KG1 (cell line): Measurements from ENCODE around the gene RASL10B.
"Not testable (repeated sequence)": the region's sequence is repeated elsewhere in the genome, so short reads cannot be mapped to it uniquely, and the experiment has no call there.

ENCODE experiments used
- DNase-seq: peaks from one replicate; lab custom pipeline; 2025; lab: John Stamatoyannopoulos, UW

Gene RASL10B

DNA sequence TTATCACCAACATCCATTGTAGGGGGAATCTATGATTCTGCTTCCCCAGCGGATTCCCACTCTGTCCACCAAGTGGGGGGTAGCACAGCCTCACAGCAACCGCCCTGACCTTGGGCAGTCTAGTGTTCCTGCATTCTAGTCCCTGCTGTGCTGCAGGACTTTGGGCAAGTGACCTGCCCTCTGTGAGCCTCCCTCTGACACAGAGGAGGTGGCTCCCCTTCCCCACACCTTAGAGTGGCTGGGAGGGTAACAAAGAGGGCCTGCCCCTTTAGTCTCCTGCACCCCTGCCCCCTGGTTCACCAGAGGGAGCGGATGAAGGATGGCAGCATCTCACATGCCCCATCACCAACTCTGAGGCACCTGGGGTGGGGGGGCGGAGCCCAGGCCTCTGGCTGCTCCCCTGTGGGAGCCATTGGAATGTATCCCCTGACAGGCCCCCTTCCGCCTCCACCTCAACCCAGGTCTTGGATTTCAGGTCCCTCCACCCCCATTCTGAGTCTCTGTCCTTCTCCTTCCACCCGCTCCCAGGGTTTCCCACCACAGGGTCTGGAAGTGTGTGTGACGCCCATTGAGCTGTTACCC, 11.5 kb downstream of the RASL10B start:
- DNase-seq = no peak

DNA sequence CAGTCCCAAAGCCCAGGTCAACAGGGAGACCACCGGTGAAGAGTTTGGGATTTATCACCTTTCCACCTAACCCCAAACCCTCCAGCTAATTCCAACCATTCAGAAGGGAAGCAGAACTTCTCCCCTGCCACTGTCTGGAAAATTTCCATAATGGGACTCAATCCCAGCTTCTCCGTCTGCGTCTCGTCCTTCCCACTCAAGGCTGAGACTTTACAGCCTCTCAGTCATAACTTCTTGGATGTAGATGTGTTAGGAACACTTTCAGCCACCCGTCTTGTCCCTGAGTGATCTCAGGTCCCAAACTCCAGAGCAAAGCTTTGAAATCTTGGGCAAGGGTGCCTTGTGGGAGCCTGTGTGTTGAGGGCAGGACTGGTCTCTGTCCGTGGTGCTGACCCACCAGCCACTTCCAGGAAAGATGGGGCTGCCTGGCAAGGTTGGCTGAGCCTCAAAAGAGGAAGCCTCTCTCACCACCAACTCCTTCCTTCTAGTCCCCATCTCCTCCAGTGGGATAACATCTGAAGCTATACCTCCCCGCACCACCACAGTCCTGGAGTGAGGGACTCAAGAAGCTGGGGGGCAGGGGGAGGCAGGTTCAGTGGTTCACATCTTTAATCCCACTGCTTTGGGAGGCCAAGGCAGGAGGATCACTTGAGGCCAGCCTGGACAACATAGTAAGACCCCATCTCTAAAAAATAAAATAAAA, 12.3 kb downstream of the RASL10B start:
- peak; percentile 29 for DNase-seq

DNA sequence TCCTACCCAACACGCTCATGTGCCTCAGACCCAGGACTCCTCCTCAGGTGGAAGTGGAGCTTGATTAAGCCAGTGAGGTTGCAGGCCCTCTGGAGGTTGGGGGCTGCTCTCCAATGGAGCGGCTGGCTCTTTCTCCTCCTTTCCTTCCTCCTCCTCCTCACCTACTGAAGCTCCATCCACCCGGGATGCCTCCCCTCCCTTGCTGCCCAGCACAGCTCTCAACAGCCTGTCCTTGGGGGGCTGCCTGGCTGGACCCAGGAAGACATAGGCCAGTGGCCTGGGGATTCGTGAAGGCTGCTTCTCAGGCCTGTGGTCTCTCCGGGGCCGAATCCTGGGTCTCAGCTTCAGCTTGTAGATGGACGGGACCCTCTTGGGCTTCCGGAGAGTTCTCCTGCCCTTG, 13.4 kb downstream of the RASL10B start:
- no peak for DNase-seq

DNA sequence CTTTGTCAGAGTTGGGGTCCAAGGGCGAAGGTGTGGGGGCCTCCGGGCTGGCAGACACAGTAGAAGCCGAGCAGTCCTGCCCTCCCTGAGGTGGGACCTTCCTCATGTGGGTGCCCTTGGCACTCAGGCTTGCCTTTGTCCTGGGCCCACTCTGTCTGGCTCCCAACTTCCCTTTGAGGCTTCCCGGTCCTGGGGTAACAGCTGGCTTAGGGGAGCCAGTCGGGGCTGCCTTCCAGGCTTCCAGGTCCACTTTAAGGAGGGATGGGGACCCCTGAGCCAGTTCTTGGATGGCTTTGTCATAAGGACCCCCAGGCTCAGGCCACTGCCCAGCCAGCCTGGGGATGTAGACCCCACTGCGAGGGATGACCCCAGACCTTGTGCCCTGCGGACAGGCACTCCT, 13.8 kb downstream of the RASL10B start:
- DNase-seq = no peak

DNA sequence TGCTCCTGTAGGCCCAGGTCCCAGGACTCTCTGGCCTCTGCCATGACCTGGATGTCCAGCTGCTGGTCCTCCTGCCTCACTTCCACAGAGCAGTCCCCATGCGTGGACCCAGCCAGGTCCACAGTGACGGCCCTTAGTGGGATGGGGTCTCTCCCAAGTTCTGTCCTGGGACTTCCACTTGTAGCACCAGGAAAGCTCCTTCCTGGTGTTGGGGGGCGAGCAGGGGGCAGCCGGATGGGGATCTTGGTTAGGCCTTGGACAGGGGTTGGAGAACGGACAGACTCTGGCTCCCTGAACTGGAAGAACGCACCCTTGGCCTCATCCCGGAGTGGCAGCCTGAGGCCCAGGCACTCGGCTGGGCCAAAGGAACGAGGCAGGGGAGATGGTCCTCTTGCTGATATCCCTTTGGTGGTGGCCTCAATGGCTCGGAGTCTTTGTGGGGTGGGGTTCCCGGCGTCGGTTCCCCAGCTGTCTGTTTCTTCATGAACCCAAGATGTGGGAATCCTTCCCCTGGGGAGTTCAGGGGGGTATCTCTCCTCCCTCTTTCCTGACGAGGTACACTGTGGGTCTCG, 14.4 kb downstream of the RASL10B start:
- DNase-seq = no peak

DNA sequence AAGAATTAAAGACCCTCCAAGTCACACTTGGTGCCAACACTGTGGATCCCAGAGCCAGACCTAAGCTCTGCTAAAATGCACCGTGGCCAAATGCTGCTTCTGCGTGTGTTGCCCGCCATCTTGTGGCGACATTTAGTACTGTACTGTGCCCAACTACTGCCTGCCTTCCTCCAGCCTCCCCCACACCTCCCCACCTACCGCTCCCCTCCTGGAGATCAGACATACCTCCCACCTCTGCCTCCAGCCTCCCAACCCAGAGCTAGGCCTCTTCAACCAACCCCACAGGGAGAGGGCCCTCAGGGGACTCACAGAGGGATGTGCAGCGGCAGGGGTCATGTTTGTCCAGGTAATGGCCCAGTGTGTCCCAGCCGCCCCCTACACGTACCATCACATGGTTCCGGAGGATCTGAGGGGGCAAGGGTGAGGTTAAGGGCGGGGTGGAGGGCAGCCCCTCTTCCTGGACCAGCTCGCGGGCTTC, 16.1 kb downstream of the RASL10B start:
- peak; percentile 69 for DNase-seq

DNA sequence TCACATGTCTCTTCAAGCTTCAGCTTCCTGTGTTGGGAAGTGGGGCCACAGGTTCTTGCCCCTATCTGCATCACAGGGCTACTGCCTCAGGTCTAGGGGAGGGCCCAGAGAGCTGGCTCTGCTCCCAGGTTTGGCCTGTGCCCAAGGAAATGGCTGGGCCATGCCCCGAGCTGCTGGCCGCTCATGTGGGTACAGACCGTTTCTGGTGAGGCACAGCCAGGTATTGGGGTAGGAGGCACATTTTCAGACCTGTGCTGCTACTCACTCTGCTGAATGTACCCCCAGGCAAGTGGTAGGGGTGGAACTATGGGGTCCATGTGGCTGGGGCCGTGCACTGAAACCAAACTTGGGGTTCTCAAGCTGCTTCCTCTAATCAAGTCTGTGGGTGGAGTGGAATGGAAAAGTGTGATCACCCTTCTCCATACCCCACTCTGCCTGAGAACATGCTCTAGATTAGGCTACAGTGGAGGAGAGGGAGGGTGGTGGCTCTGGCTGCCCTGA, 17.0 kb downstream of the RASL10B start:
- DNase-seq = no peak

DNA sequence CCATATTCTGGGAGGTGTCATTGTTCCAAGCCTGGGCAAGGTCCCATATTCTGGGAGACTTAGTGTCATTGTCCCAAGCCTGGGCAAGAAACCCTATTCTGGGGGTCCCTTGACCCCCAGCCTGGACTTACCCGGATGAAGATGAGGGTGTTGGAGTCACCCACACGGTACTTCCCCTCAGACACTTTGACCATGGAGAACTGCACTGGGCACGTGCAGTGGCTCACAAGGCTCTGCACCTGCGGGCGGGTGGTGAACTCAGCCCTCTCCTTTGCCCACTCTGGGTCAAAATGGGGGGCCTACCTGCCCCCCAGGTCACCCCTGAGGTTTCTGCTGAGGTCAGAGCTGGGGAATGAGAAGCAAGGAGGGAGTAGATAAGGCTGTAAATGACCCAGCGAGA, 17.5 kb downstream of the RASL10B start:
- DNase-seq = no peak

DNA sequence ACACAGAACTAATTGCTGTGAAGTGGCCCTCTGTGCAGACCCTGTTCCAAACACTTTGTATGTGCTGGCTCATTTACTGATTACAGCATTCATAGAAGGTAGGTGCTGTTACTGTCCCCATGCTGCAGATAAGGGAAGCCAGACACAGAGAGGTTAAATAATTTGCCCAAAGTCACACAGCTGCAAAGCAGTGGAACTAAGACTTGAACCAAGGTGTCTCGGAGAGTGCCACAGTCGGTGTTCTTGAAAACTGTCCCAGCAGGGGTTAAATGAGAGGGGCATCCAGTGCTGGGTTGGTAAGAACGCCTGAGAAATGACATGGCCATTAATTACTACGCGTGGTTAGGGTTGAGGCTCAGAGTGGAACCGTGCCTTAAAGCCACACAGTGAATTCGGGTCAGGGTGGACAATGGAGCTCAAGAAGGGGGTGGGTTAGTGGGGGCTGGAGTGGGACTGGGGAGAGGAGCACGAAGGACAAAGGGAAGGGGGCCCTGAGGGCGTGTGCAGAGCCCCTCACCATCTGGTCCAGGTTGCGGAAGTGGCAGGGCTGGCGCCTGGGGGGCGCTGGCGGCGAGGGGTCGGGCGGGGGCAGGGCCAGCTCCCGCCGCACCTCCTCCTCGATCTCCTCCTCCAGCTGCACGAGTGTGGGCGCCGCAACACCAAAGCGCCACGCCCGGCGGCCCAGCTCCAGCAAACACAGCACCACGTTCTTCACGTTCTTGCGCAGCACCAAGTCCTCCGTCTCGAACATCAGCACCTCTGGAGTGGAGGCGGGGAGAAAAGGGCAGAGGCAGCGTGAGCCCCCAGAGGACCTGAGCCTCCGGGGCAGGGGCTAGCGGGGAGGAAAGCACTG, 18.3 kb downstream of the RASL10B start:
- DNase-seq = no peak

DNA sequence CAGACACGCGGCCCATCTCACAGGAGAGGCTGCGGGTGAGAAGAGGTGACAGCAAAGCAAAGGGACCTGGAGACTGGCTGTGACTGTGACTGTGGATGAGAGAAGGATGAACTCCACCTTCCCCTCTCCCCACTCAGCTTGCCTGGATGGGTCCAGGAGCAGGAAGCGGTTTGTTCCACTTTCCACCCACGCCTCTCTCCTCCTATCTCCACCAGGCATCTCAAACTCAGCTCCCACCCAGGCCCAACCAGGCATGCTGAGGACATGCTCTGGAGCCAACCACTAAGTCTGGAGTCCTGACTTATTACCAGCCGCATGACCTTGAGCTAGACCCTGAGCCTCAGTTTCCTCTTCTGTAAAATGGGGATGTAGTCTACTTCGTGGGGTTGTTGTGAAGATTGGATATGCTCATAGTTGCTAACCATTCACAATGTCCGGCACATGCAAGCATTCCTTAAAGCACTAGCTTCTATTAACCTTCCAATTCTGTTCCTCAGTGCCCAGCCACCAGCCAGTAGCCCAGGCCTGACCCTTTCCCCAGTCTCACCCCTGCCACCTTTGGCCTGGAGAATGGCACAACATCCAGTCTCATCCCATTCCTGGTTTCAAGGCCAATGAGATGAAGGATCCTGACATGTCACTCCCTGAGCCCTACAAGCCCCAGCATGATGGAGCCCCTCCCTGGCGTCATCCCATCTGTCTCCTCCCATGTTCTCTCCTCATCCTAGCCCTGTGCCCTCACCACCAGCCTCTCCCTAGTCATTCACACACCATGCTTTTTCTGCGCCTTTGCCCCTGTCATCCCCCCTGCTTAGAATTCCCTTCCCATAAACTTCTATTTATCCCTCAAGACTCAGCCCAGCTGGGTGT, 19.3 kb downstream of the RASL10B start:
- DNase-seq = no peak

DNA sequence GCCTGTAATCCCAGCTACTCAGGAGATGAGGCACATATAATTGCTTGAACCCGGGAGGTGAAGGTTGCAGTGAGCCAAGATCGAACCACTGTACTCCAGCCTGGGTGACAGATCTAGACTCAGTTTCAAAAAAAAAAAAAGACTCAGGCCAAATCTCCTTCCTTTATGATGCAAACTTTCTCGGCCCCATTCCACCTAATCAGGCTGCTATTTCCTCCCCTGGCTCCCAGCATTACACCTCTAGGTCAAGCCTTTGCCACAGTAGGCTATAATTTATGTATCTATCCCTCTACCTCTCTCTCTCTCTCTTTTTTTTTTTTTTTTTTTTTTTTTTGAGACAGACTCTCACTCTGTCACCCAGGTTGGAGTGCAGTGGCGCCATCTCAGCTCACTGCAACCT, 20.1 kb downstream of the RASL10B start:
- not testable (repeated sequence) for DNase-seq

DNA sequence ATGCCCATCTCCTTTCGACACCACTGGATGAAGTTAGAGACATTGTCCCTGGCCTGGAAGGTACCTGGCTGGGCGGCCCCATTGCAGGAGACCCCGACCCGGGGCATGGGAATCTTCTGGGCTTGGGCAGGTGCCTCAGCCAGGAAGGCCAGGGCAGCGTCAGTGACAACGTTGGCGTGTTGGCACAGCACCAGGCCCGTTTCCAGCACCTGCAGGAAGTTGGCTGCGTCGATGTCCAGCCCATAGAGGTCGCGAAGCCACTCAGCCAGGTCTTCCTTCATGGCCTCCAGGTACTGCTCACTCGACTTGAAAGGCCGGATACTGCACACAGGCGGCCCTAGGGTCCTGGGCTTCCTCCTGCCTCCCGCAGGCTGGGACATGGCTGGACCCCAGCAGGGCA, 21.0 kb downstream of the RASL10B start:
- DNase-seq = no peak

DNA sequence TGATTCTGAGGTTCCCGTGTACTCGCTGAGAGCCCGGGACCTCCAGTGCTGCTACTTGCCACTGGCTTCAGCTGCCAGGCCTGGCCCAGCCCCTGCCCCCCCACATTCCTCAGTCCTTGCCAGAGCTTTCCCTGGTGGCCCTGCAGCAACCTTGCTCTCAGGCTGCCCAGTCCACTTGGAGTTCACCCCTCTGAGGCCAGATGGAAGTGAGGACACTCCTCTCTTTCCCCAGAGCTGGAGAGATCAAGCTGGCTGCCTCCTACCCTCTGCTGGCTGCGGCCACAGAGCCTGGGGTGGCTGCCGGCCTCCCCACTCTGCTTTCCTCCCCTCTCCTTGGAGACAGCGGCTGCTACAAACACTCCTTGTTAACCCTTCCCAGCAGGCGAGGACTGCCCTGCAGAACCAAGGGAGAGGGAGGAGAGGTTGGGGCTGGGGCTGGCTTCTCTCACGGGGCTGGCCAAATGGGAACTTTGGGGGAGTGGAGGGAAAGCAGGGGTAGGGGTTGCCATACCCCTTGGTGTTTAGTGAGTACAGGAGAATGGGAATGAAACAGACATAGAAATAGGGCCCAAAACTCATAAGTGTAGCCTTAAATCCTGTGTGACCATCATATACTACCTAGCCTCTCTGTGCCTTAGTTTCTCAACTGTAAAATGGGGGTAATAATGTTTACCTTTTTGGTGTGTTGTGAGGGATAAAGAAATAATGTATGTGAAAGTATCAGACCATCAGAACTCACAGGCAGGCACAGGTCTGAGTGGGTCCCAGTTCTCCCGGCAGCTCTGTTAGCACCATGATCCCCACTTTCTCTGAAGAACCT, 21.7 kb downstream of the RASL10B start, which contains the start of gene GAS2L2:
Gene GAS2L2 (minus strand): TSS at position 295 of the 820 bp plus-strand sequence. CDS start 389 bp downstream, outside the sequence.
- no peak for DNase-seq

DNA sequence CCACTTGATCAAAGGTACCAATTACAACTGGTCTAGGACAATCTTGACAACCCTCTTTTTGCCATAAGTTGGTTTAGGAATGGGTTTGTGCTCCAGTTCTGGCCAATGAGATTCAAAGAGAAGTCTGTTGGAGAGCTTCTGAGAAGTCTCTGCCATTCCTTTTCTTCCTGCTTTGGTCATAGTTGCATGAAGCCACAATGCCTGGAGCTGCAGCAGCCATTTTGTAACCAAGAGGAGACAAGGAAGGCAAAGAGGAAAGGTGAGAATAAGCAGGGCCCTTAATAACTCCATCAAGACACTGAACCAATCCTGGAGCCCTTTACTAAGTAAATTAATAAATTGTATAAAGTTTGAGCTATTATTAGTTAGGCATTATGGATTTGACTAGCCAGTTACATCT, 25.8 kb downstream of the RASL10B start:
- DNase-seq = no peak

DNA sequence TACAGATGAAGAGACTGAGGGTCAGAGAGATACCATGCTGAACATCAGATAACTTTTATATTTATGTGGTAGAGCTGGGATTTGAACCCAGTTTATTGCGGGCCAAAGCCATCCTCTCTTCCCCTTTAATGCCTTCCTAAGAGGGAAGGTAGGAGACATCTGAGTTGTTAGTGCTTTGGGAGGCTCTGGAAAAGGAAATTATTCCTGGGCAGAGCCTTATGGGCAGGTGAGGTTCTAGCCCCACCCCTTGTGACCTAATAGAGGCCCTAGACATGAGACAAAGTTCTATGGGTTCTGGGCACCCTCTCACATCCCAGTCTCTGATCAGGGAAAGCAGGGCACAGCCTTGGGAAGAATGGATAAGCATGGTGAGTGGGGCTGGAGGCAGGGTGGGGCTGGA, 29.1 kb downstream of the RASL10B start, which contains the start of gene C17orf50:
Gene C17orf50 (plus strand): TSS at position 301 of the 400 bp plus-strand sequence. CDS start 55 bp downstream, at position 356.
- no peak for DNase-seq

DNA sequence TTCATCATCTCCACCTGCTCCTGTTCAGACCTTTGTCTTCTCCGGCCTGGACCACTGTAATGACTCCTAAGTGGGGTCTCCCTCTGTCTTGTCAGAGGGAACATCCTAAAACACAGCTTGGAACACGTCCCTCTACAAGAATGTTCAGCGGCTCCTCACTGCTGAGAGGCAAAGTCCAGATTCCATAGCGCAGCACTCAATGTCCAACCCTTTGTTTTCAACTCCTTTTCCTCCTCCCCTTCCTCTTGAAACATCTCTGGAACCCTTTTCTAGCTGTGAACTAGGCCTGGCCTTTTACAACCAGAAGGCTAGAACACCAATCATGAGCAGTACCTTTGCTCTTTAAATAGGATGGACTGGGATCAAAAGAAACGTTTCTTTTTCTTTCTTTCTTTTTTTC, 30.2 kb downstream of the RASL10B start:
- DNase-seq = no peak

DNA sequence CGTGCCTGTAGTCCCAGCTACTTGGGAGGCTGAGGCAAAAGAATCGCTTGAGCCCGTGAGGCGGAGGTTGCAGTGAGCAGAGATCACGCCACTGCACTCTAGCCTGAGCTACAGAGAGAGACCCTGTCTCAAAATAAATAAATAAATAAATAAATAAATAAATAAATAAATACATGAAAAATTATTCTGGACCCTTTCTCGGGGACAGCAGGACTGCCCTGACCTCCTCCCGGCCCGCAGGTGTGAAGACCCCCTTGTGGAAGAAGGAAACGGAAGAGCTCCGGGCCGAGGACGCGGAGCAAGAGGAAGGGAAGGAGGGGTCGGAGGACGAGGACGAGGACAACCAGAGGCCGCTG, 32.3 kb downstream of the RASL10B start:
- no peak for DNase-seq

DNA sequence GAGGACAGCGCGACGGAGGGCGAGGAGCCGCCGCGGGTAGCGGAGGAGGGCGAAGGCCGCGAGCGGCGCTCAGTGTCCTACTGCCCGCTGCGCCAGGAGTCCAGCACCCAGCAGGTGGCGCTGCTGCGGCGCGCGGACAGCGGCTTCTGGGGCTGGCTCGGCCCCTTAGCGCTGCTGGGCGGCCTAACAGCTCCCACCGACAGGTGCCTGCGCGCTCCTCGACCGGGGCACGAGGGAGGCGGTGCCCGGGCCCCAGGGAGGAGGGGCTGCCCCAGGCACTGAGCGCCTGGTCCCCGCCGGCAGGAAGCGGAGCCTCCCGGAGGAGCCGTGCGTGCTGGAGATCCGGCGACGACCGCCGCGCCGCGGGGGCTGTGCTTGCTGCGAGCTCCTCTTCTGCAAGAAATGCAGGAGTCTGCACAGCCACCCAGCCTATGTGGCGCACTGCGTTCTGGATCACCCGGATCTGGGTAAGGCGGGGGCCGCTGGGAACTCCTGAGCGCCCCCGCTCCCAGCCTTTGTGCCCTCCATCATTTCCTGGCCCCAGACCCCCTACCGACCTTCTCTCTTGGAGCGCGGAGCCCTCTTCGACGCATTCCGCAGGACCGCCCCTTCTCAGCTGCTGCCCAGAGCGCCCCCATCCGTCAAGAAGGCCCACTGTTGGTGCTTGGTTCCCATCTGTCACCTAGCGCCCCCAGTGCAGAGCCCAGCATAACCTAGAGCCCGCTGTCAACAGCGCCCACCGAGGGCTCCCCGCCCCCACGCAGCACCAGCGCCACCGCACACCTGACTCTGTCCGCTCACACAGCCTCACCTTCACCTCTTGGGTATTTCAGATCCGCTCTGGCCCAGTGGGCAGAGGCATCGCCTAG, 32.9 kb downstream of the RASL10B start:
- peak; percentile 87 for DNase-seq

DNA sequence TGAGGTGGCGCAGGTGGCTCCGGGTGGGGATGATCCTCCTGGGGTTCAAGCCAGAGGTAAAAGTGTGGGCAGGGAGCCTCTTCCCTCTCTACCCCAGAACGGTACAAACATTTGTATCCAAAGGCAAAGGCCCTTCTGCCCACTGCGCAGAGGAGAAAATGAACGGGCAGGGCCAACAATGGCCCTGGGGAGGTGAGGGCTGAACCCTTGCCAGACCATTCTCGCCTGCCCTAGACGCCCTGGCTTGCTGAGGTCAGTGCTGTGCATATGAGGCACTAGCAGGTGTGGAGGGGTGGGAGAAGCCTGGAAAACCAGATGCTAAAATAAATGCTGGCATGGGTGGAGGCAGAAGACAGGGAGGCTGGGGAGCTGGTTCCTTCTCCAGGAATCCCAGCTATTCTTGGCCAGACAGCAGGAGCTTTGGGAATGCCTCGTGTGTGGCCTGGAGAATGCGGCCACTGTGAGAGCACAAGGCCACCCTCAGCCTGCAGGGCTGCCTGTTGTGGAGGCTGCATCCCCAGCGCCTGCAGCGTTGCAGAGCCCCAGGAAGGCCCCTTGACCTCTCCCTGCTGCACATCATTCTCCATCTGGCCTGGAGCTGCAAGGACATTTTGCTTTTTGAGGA, 33.8 kb downstream of the RASL10B start:
- no peak for DNase-seq
